GM12892 (cell line): ENCODE results near the gene WDR13. TPM values are rescaled to one million over a fixed set of nuclear protein-coding genes. Genes with fewer than 3 reads are reported as not detected.
"Not testable (repeated sequence)": the region's sequence is repeated elsewhere in the genome, so short reads cannot be mapped to it uniquely, and the experiment has no call there.

Experiments
- DNase-seq: peaks from one replicate; pipeline ENCODE4 v3.0.0; 2011; ENCODE audit not compliant: insufficient read length
- FAIRE-seq: peaks from 2 replicates; lab custom pipeline; 2011; peaks lifted over from hg19 to GRCh38; lab: Jason Lieb, UNC
- POLR2A ChIP-seq: IDR thresholded peaks from 2 replicates; pipeline ENCODE4 v1.6.1; 2011; ENCODE audit warnings: low read depth, low read length, control low read depth
- POLR2AphosphoS5 ChIP-seq: IDR thresholded peaks from 2 replicates; pipeline ENCODE4 v1.6.1; 2011; ENCODE audit warnings: low read depth, low read length, control low read depth
- TAF1 ChIP-seq: IDR thresholded peaks from 2 replicates; pipeline ENCODE4 v1.6.1; 2011; ENCODE audit warnings: low read depth, mild to moderate bottlenecking, control low read depth, low read length, borderline replicate concordance
- polyA plus RNA-seq: library from polyadenylated mRNA; unstranded; fragments of >200 nt; gene quantifications from one replicate; pipeline ENCODE4 v1.2.1, GENCODE V29; 2012; ENCODE audit warnings: missing spikeins, inconsistent platforms; ENCODE audit not compliant: missing spikeins

WDR13 gene
- polyA plus RNA-seq = 49.5 TPM

DNA sequence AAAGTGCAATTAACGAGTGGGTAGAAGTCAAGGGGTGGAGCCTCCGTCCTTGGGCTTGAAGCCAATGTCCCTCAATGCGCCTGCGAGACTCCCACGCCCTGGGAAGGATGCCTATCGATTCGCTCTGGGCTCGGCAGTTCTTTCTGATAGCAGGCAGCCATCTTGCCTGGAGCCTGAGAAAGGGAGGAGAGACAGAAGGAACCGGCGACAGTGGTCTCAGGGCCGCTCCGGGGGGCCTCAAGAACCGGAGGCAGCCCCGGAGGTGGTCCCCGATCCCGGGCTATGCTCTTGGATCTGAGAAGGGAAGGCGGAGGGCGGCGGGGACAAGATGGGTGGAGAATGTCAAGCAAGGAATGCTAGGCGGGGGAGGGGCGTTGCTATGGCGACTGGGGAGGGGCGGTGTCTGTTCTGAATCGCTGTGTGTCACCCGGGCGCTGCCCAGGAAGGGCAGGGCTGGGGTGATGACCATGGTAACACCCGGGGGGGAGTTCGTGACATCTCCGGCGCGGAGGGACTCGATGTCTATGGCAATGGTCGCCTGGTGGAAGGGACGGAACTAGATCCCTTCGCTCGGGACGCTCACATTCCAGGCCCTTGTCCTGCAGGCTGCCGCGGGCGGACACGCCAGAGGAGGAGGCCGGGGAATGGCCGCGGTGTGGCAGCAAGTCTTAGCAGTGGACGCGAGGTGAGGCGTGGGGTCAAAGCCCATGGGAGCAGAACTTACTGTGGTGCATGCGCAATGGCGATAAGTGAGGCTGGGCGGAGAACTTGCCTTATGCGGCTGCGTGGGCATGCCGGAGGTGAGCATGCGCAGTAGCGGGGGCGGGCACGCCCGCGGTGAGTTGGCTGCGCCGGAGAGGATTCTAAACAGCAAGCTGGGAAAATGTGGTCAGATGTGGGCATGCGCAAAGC, at the start of gene WDR13:
Gene WDR13, plus strand, starts transcription at position 140 of the 912 bp plus-strand sequence. Its CDS starts 505 bp downstream, at position 645.
- peak; percentile 98 for FAIRE-seq
- TF ChIP-seq POLR2A (peak; percentile 54; the same call in 1 of the 2 replicates), TAF1 (no peak), POLR2AphosphoS5 (peak; percentile 59; the same call in 1 of the 2 replicates)
- peak; percentile 74 for DNase-seq

DNA sequence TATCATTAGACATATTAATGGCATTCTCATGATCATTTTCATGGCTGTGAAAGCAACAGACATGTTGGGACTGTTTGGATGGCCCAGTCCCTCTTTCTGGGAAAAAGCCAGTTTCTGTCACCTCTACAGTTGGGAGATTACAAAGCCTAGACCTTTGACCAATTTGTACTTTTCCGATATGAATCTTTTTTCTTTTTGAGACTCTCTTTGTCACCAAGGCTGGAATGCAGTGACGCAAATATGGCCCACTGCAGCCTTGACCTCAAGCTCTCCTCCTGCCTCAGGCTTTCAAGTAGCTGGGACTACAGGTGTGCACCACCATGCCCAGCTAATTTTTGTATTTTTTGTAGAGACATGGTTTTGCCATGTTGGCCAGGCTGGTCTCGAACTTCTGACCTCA, 48.4 kb upstream of the WDR13 start:
- DNase-seq (no peak), FAIRE-seq (no peak)
- TF ChIP-seq TAF1 (no peak), POLR2AphosphoS5 (no peak), POLR2A (no peak)

DNA sequence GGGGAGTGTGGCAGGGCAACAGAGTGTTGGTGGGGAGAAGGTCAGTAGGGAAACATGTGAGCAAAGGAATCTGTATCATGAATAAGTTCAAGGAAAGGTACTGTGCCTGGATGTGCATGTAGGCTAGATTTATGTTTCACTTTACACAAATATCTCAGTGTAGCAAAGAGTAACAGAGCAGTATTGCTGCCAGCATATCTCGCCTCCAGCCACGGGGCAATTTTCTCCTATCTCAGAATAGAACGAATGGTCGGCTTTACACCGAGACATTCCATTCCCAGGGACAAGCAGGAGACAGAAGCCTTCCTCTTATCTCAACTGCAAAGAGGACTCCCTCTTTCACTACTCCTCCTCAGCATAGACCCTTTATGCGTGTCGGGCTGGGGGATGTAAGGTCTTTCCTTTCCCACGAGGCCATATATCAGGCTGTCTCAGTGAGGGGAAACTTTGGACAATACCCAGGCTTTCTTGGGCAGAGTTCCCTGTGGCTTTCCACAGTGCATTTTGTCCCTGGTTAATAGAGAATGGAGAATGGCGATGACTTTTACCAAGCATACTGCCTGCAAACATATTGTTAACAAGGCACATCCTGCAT, 41.5 kb upstream of the WDR13 start:
- FAIRE-seq, DNase-seq: not testable (repeated sequence)

DNA sequence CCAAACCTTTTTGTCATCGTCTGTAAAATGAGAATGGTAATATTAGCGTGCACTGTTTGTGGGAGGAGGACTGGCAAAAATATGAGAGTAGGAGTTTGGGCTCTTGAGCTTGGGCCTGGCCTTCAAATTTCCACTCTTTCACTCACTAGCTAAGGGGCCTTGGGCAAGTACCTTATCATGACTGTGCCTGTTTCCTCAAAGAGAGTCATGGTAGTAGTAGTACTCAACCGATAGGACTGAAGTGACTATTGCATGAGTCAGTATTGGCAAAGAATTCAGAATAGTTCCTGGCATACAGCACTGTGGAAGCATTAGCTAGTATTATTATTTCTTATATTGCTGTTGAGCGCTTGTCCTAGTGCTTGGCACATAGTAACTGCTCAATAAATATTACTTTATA, 39.0 kb upstream of the WDR13 start:
- TF ChIP-seq POLR2A (no peak), TAF1 (no peak), POLR2AphosphoS5 (no peak)
- DNase-seq (no peak), FAIRE-seq (no peak)

DNA sequence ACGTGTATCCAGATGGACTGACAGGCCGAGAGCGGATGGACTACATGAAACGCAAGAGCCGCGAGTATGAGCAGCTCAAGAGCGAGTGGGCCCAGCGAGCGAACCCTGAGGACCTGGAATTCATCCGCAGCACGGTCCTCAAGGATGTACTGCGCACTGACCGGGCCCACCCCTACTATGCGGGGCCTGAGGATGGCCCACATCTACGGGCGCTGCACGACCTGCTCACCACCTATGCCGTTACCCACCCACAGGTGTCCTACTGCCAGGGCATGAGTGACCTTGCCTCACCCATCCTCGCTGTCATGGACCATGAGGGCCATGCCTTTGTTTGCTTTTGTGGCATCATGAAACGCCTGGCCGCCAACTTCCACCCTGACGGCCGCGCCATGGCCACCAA, 37.7 kb upstream of the WDR13 start:
- TF ChIP-seq TAF1 (no peak), POLR2A (no peak), POLR2AphosphoS5 (no peak)
- FAIRE-seq (no peak), DNase-seq (no peak)

DNA sequence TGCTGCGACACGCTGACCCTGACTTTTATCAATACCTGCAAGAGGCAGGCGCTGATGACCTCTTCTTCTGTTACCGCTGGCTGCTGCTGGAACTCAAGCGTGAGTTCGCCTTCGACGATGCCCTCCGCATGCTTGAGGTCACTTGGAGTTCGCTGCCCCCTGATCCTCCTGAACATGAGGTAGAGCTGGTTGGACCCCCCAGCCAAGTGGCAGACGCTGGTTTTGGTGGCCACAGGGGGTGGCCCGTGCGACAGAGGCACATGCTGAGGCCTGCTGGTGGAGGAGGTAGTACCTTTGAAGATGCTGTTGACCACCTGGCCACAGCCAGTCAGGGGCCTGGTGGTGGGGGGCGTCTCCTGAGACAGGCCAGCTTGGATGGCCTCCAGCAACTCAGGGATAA, 37.2 kb upstream of the WDR13 start:
- TF ChIP-seq POLR2A (no peak), TAF1 (no peak)
- no peak for FAIRE-seq
- DNase-seq = no peak

DNA sequence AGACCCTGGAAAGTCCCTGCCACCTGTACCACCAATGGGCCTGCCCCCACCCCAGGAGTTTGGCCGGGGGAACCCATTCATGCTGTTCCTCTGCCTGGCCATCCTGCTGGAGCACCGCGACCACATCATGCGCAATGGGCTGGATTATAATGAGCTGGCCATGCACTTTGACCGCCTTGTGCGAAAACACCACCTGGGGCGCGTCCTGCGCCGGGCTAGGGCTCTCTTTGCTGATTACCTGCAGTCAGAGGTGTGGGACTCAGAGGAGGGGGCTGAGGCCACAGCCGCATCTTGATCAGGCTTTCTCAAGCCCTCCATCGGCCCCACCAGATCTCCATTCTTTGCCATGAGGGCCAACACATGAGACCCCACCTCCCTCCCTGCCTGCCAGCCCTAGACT, 36.6 kb upstream of the WDR13 start:
- DNase-seq (no peak), FAIRE-seq (no peak)
- no peak for TF ChIP-seq TAF1

DNA sequence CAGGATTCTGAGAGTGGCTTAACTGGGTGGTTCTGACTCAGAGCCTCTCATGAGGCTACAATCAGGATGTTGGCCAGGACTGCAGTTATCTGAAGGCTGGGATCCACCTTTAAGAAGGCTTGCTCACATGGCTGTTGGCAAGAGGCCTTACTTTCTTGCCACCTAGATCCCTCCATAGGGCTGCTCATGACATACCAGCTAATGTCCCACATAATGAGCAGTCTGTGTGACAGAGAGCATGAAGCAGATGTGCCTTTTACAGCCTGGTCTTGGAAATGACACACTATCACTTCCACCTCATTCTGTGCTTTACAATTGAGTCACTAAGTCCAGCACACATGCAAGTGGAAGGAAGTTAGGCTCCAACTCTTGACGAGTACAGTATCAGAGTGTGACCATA, 27.3 kb upstream of the WDR13 start:
- DNase-seq (no peak), FAIRE-seq (no peak)

DNA sequence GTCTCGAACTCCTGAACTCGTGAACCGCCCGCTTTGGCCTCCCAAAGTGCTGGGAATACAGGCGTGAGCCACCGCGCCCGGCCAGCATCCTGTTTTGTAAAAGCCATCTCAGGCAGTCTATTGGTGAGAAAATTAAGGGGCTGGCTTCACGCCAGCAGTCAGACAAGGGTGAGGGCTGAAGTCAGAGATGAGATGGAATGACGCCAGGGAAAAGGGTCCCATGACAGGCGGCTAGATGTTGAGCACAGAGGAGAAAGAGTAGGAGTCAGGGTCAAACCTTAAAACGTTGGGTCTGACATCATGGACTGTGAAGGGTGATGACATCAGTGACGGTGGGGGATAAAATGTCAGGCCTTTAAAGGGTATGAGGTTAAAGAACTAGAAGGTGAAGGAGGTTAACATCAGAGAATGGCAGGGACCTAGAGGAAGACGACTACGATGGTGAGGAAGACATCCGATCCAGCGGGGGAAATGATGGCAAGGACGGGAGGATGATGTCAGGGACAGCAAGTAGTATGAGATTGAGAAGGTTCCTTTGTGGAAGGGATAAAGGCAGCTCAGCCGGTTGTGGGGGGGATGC, 23.5 kb upstream of the WDR13 start:
- FAIRE-seq (no peak), DNase-seq (no peak)
- TF ChIP-seq POLR2A = peak; percentile 9; the same call in 1 of the 2 replicates
- TF ChIP-seq POLR2AphosphoS5 = no peak
- no peak for TF ChIP-seq TAF1

More for the DNA sequence above, 27.3 kb upstream of the WDR13 start:
- TF ChIP-seq POLR2A (peak; percentile 41; the same call in 1 of the 2 replicates), TAF1 (no peak), POLR2AphosphoS5 (no peak)

DNA sequence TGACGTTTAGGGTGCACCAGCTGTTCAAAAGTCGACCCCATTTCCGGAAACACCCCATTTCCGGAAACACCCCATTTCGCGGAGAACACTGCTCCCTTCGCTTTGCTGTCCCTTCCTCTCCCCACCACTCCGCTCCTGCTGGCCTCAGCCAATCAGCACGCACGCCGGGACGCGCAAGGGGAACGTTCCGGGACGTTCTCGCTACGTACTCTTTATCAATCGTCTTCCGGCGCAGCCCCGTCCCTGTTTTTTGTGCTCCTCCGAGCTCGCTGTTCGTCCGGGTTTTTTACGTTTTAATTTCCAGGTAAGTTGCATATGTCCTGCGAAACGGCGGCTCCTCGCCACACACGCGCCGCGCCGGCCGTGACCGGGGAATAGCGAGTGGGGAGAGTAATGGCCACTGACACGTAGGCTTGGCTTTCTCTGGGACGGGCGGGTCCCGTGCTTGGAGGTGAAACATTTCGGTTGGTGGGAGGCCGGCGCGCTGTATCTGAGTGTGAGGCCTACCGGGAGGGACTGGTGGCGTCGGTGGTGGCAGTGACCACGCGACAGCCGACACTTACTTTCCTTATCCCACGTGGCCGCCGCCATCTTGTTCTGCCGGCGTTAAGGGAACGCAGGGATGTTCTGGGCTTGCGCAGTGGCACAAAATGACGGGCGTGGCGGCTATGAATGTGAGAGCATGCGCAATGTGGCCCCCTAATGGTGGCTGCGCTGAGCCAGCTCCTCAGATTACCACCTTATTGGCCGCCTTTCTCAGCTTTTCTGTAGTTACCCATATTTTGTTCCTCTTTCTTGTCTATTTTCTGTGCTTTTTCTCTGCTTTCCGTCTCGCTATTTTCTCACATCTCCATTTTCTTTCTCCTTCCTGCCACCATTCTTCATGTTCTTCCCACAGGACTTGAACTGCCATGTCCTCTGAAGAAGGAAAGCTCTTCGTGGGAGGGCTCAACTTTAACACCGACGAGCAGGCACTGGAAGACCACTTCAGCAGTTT, 22.7 kb upstream of the WDR13 start, which contains the start of gene RBM3:
Gene RBM3, plus strand, starts transcription at position 215 of the 997 bp plus-strand sequence. Its CDS starts 697 bp downstream, at position 912.
- DNase-seq = peak; percentile 63
- TF ChIP-seq POLR2A = peak; percentile 88
- peak; percentile 92 for TF ChIP-seq POLR2AphosphoS5
- peak; percentile 41; the same call in 1 of the 2 replicates for TF ChIP-seq TAF1
- peak; percentile 91 for FAIRE-seq

DNA sequence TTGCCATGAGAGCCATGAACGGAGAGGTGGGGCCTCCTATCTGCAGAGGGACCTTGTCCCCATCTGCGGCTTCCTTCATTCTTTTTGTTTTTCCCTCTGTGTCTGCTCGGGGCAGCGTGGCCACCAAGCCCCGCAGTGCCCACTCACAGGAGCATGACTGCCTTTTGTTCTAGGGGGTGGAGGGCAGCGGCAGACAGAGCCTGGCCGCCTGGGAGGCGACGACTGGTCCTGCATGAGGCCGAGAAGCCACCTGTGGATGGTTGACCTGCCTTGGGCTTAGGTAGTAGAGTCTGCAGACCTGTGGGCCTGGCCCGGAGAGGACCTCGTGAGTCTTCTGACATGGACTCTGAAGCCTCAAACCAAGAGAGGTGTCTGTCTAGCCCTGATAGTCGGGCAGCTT, 21.6 kb upstream of the WDR13 start:
- no peak for TF ChIP-seq TAF1
- no peak; the same call in 1 of the 2 replicates for TF ChIP-seq POLR2A
- no peak for TF ChIP-seq POLR2AphosphoS5
- DNase-seq (no peak), FAIRE-seq (no peak)
